ENCODE data around the gene TMC1.

The TMC1 gene

DNA sequence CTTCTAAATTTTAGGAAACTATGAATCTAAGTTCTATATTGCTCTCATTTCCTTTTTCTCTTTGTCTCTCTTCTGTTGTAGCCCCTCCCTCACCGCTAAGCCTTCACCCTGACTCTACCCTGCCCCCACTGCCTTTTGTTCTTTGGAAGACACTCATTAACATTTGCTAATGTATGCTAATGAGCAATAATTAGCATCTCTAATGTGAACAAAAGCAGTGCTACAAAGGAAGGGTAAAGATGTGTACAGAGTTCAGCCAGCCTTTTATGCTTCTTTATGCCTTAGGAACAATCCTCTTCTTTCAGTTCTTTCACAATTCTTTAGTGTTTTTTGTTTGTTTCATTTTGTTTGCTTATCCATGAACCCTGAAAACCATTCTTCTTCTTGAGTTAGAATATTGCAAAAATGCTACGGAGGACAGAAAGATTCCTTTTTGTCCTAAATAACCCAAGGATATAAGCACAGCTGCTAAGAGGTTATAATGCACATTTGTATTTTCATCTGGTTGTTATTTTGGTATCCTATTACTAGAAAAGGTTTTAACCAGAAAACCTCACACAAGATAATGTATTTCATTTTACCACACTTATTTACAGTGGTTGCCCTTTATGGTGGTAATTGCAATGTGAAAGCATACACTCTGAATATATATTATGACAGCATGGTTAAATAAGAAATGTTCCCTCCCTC is 159.3 kb downstream of the TMC1 start:
- DNase-seq (ENCODE audit: low read depth in 2 of 2): no peak

DNA sequence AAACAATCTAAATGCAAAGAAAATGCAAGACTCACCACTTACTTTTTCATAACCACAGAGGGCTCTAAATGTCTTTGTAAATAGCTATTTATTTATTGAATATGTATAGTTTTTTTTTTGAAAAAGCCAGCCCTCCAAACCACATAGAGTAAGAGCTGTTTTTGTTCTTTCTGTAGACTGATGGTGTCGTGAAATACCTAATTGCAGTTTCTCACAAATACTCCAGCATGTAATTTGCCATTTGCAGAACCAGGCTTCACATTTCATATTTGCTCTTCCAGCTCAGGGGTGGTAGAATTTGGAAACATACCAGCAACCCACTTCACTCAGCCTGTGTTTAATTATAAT is 159.8 kb downstream of the TMC1 start:
- no peak for DNase-seq (ENCODE audit: low read depth in 2 of 2)

DNA sequence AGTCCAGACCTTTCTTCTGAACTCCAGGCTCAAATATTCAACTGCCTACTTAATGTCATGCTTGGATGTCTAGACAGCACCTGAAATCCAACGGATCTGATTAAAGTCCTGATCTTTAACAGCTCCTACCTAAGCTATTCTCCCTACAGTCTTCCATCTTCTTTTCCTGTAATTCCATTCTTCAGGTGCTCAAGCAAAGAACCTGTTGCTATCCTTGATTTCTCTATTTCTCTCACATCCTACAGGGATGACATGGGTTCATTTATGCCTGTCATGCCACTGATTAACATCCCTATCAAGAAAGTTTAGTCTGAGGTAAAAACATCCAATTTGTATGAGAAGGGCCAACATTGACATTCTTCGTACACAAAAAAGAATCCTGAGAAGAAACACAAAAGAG is 163.2 kb downstream of the TMC1 start:
- no peak for DNase-seq (ENCODE audit: low read depth in 2 of 2)

DNA sequence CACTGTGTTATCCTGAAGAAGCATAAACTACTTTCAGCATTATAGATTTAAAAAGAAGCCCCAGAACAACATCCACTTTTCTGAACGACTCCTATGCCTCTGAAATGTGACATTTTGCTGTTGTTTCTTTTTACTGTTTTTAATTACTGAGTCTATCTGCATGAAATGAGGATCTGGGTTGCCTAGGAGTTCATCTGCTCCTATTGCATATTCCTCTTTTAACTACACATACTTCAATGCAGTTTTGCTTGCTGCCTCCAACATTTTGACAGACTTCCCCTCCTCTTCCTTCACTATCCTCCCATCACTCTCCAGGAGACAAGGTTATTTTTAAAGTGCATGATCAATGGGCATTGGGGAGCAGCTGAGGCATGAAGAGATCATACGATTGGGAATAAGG is 164.5 kb downstream of the TMC1 start:
- DNase-seq (ENCODE audit: low read depth in 2 of 2): no peak

DNA sequence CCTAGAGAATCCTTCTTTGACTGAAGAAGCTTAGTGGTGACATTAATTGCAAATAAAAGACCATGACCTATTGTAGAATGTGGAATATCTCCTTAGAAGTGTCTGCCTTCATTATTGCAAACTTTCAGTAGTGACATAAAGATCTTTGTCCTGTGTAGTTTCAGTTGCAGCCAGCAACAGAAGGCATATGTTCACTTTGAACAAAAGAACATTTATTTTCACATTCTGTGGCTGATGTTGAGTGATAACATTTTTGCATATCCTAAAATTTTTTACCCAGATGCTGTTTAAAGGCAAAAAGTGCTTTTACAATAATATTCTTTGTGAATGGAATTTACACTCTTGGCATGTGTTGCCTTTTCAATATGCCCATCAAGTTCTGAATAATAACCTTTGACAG is 165.9 kb downstream of the TMC1 start:
- DNase-seq (ENCODE audit: low read depth in 2 of 2): no peak

DNA sequence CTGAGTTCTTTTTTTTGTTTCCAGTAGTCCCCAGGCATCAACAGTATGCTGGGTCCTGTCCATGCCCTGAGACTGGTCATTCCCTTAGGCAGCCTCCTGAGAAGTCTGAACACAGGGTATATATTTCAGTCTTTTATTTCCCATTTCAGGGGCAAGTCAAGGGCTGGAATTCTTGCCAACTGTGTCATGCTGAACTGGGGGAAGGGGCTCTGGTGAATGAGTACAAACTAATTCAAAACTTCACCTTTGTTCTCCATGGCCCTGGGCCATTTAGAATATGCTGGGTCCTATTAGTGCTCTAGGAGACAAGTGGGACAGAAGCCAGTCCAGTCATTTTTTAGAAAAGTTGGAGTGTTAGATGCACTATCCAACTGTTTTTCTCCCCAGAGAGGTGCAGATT is 170.3 kb downstream of the TMC1 start:
- DNase-seq (ENCODE audit: low read depth in 2 of 2): no peak

DNA sequence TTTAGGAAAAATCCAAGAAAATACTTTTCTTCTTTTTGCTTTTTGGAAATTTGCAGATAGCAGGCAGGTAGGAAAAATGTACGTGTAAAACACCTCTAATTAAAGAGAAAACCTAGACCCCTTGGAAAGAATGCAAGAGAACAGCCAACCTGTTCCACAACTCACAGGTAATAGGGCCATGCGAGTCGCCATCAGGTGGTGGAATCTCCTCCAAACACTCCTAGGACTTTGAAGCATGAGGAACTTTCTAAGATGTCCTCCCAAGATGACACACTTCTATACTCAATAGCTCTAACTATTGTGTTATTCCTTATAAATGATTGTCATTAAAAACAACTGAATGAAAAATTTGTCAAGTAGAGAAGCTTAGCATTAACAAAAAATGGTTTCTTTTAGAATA is 174.0 kb downstream of the TMC1 start:
- DNase-seq (ENCODE audit: low read depth in 2 of 2): no peak

DNA sequence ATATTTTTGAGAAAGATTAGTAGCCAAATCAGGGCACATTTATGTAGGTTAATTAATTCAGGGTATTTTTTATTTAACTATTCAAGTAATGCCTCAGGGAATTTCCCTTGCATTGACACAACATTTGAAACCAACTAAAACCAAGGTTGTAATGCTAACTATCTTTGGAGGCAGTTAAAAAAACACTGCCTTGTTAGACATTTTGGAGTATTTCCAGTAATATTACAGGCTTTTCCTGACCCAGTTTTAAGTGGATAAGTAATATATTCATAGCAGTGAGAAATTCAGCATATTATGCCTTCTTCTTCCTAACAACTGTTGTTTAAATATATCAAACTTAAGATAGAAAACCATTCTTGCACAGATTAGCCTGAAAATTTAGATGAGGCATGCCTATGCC is 175.1 kb downstream of the TMC1 start:
- no peak for DNase-seq (ENCODE audit: low read depth in 2 of 2)

DNA sequence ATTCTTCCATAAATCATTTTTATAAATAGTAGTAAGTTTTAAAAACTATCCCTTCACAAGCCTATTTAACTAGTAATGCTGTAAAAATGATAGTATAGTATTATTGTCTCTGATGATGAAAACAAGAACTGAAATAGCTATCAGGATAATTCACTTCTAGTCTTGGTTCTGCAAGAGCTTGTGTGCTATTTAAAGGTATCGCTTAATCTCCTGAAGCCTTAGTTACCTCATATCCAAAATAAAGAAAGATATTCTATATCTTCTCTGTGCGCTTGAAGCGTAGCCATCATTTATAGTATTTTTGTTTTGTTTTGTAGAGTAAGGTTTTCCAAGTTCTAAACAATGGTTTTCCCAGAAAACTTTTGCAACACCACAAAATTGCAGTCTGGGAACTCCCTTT is 180.1 kb downstream of the TMC1 start:
- DNase-seq (ENCODE audit: low read depth in 2 of 2): no peak

DNA sequence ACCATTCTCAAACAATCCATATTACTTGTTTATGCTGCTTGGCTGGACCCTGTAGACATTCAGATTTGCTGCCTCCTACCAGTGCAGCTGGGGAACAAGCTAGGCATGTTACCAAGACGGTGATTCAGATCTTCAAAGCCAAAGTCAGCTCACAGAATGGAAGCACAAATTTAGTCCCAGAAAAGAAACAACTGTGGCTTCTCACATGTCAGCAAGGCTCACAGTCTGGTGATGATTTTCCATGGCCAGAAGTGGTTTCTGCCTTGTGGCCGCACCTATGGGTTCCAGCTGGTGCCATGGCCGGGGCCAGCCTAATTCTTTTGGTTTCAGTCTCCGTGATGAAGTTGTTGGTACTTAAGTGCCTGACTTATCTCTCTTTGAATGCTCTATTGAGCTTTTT is 182.2 kb downstream of the TMC1 start:
- no peak for DNase-seq (ENCODE audit: low read depth in 2 of 2)

DNA sequence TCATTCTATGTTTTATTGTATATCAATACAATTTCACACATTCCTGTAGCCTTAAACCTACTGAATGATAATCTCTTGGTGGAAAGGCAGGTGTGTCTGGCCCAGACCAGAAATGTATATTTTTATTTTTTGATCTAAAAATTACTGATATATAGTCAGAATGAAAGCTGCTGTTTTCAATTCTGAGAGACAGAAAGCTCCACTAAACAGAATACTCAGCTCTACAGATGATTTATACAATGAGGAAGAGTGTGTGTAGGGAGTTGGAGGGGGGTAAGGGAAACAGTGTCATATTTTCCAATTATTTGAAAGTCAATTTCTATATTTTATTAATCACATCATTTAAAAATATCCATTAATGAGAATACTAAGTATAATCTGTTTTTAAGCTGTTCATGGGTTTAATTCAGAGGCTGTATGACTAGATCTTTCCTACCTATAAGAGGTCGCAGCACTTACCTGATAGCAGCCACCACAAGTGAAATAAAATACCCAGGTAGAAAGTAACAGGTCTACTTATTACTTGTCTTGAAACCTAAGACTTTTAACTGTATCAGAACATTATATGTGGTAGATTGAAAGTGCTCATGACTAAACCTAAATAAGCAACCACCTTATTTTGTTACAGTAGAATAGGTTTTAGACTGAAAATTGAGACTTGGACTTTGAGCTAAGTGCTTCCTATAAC is 183.4 kb downstream of the TMC1 start:
- DNase-seq (ENCODE audit: low read depth in 2 of 2): no peak

DNA sequence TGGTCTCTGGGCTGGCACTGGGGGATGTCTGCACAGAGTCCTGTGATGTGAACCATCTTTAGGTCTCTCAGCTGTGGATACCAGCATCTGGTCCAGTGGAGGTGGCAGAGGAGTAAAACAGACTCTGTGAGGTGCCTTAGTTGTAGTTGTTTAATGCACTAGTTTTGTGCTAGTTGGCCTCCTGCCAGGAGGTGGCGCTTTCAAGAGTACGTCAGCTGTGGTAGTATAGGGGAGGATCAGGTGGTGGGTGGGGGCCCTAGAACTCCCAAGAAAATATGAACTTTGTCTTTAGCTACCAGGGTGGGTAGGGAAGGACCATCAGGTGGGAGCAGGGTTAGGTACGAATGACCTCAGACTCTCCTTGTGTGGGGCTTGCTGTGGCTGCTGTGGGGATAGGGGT is 197.1 kb downstream of the TMC1 start:
- no peak for DNase-seq (ENCODE audit: low read depth in 2 of 2)

DNA sequence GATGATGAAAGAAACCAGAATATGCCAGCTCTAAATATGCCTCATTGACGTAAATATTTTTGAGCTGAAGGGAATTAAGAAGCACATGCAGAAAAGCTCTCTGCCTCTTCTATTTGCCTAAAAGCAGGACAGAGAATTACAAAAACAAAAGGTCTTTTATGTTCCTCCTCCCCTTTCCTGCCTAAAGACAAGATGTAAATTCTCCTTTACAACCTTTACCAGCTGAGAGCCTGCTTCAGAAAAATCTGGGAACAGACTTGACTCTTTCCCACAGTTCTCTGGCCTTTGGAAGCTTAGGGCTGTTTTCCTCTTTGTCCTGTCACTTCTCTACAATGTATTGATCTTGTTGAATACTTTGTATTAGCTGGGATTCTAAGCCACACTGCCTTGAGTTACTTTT is 199.7 kb downstream of the TMC1 start:
- DNase-seq (ENCODE audit: low read depth in 2 of 2): no peak

DNA sequence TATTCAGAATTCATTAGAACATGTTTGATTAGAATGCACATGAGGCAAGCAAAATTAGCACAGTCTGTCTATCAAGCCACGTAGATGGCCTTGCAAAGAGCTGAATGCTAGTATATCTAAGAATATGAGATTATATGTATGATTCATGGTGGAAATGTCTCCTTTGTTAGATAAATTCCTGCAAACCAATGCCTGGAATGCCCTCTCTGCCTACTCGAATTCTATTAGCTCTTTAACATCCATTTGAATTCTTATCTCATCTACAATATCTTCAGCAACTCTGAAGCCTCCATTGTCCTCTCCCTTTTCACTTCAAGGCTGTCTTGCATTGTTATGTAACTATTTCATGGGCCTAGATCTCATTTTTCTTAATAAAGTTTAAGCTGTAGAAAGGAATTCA is 205.5 kb downstream of the TMC1 start:
- no peak for DNase-seq (ENCODE audit: low read depth in 2 of 2)

DNA sequence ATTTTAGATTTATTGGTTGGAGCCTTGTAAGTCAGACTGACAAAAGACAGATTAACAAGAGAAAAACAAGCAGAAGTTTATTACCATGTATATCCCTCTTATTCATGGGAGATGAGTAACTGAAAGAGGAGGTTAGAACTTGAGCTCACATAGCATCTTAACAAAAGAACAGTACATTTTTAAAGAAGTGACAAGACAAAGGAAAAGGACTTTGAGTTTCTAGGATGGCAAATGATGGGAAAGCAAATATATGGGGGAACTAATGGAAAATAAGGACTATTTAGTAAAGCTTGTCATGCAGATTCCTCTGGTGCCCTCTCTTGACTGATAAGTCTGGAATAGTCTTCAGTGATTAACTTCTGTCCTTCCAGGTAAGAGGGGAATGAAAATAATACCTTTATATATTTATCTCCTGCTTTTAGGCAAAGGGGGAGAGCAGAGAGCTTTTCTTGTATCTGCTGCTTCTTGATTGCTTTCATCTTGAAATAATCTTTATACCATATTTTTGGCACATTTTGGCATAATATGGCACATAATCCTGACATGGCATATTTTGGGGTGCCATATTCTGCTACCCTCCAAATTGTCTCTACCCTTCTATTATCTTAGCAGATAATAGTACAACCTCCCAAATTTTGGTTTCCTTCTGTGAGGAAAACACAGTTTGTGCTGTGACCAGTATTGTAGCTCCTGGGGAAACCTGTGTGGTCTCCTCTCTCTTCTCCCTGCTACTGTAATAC is 206.8 kb downstream of the TMC1 start:
- DNase-seq (ENCODE audit: low read depth in 2 of 2): no peak

DNA sequence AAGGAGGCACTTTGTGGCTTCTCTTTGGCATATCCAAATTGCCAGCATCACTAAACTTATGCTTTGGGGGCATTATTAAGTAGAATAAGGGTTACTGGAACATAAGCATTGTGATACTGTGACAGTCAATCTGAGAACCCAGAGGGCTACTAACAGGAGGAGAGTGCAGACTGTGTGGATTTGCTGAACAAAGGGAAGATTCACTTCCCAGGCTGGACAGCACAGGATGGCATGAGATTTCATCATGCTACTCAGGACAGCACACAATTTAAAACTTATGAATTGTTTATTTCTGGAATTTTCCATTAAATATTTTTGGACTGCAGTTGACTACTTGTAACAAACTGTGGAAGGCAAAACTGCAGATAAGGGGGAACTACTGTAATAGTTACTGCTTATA is 212.5 kb downstream of the TMC1 start:
- no peak for DNase-seq (ENCODE audit: low read depth in 2 of 2)

DNA sequence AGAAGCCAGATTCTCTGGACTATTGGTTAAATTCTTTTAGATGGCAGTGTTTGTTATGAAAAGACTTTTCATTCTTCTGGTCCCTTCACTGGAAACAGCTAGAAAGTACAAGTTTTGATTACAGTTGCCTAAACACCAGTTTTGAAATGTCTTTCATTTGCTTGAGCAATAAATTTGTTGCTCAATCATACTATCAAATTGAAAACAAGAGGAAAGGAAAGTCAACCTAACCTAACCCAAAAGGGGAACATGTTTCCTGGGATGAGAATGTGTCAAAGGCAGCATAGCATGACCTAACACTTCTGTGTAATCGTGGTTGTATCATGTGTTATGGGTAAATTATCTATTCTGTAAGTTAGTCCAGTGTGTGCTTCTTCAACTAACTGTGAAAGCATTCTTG is 213.2 kb downstream of the TMC1 start:
- no peak for DNase-seq (ENCODE audit: low read depth in 2 of 2)

DNA sequence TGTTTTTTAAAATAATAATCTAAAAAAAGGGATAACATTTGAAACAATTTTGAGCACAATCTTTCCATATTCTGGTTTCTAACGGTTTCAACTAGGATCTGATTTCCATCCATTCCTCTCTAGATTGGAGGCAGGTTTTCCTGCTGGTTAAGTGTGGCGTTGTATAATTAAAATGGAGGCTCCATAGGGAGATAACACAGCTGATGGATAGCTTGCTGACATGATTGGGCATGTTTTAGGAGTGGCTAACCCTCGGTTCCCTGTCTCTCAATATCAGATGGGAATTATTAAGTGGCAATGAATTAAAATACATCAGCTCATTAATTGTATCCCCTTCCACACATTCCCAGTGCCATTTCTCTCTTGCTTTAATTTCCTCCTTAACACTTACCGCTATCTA is 222.4 kb downstream of the TMC1 start:
- no peak for DNase-seq (ENCODE audit: low read depth in 2 of 2)

DNA sequence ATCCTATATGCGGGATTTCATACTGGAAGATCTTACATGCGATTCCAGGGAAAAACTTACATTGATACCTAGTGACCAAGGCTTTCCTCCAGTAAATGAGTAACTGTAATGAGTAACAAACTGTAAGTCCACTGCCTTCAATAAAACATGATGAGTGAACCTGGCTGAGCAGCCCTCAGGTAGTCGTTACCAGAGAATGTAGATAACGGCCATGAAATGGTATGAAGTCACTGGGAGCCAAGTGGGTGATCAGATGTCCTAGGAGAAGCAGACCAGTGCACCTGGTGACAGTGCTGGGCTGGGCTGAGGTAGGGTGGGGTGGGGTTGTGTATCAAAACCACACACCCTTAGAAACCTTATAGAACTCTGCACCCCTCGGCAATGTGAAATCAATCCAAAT is 227.9 kb downstream of the TMC1 start:
- no peak for DNase-seq (ENCODE audit: low read depth in 2 of 2)

DNA sequence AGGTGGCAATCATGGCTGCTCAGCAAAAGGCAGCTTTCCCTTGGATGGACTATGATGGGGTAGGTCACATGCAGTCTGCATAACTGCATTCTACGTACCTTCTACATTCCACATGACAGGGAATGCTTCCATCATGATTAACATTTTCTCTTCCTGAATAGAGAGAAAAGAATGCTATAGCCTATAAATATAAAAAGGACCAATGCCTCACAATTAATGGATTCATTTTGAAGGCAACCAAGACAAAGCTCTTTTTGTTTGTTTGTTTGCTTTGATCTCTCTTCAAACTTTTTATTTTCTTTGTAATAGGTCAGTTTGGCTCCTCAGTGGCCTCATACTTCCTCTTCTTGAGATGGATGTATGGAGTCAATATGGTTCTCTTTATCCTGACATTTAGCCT is 230.1 kb downstream of the TMC1 start:
- no peak for DNase-seq (ENCODE audit: low read depth in 2 of 2)

DNA sequence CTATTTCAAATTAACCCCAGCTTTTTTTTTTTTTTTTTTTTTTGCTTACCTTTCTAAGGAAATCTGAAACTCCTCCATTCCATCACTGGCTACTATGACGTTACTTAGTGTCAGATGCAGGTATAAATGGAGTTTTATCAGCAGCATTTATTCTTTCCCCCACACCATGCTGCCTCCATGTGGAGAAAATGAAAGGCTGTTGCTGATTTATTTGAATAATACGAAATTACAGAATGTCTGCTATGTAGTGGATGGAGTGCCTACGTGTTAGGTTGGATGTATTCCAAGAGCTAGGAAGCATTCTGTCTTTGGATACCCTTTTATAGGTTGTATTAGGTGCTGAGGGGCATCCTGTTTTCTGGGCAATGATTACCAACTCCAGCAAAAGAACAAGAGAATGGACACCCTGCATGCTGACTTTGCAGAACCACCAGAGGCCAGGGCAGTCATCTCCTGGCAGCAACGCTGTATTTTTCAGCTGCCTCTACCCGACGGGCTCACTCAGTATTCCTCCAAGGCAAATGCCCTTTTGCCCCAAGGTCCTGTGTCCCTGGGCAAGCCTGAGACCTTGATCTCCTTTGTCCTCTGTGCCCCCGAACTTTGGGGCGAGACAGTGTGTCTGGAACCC is 232.0 kb downstream of the TMC1 start:
- DNase-seq (ENCODE audit: low read depth in 2 of 2): no peak

DNA sequence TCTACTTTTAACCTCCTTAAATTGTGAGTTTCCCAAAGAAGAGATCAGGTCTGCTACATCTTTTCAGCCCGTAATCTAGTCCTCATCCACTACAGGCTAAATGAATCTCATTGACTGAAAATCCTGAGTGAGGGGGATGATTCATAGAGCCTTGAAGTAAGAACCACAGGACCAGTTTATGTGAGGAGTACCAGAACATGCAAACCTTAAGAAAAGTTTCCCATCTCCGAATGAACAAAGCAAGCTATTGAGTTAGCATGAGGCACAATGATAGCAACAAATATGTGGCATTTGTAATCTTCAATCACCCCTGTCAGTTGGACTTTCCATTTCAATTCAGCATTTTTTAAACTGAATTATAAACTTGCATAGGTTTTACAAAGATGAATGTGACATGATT is 234.4 kb downstream of the TMC1 start:
- no peak for DNase-seq (ENCODE audit: low read depth in 2 of 2)

DNA sequence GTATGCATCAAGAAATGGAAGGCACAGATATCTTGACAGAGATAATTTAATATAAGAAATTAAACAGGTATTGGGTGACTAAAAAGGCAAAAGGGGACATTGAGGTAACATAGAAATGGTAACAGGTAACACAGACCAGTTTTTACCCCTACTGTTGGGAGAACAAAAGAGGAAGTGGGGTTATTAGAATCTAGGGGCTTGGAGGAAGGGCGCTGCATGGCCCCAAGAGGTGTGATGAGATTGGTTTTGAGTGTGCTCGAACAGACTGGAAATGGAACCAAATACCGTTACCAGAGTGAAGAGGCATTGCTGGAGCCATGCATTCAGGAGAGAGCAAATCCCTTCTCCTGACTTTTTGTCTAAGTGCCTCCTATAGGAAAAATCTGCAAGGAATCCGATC is 237.5 kb downstream of the TMC1 start:
- DNase-seq (ENCODE audit: low read depth in 2 of 2): no peak
